K562 (cell line): ENCODE data around the gene NR3C1. TPM values are rescaled to one million over a fixed set of nuclear protein-coding genes. Genes with fewer than 3 reads are reported as not detected.

Experiments used
- ATAC-seq: fragments of 200-7000 bp; cut with Tn5 transposase; 3 replicates; pipeline ENCODE4 v1.9.1; 2020; ENCODE audit warnings: moderate library complexity
- BruUV-seq: library from RNA; stranded (reverse); fragments of 400-500 nt; replicated peaks from 2 replicates; lab custom pipeline; 2021; lab: Mats Ljungman, UMichigan
- CTCF ChIA-PET: fragments of 300-600 bp; formaldehyde crosslinking; extraction: SDS; loops from one replicate; lab custom pipeline; 2021; ENCODE audit warnings: low intra/inter-chr PET ratio; lab: Yijun Ruan, JAX
- POLR2A ChIA-PET: fragments of 300-600, 350-650 bp; sonication (Branson Sonifier 250); formaldehyde crosslinking; extraction: SDS; loops from one replicate; lab custom pipeline; 2021; ENCODE audit warnings: antibody characterized with exemption, inconsistent platforms; lab: Yijun Ruan, JAX
- DNase-seq, 4 experiments: peaks; one replicate each; pipeline versions ENCODE4 v3.0.0 to v3.0.0-alpha.2; 2011 to 2018; ENCODE audit warnings: low spot score in 3 of 4, mixed read lengths in 3 of 4; ENCODE audit errors: extremely low read depth in 1 of 4
- FAIRE-seq: peaks from 2 replicates; lab custom pipeline; 2011; peaks lifted over from hg19 to GRCh38; lab: Jason Lieb, UNC
- H2AFZ ChIP-seq: 2 replicates; pipeline ENCODE4 v1.6.0; 2011; ENCODE audit warnings: low read depth, low read length, control low read depth, inconsistent platforms
- H3K27ac ChIP-seq: fragments of 200-600 bp; 3 replicates; pipeline ENCODE4 v1.8.0; 2011; ENCODE audit warnings: low read depth, mild to moderate bottlenecking, control low read depth, inconsistent platforms, low read length, moderate library complexity, mixed read lengths; ENCODE audit errors: extremely low read depth
- H3K27me3 ChIP-seq, 2 experiments: fragments of 300-600 bp in 1 of 2; 2 replicates in 1 of 2; 3 replicates in 1 of 2; pipeline versions ENCODE4 v1.6.0 to v1.8.0; 2011; ENCODE audit warnings: inconsistent platforms in 2 of 2, low read length in 2 of 2, mild to moderate bottlenecking in 1 of 2, mixed read lengths in 1 of 2, moderate library complexity in 1 of 2; ENCODE audit not compliant: control insufficient read depth in 2 of 2, insufficient read depth in 2 of 2
- H3K36me3 ChIP-seq: fragments of 300-600 bp; 3 replicates; pipeline ENCODE4 v1.8.0; 2011; ENCODE audit warnings: mild to moderate bottlenecking, low read length, inconsistent platforms; ENCODE audit not compliant: control insufficient read depth, insufficient read depth
- H3K4me1 ChIP-seq, 2 experiments: fragments of 200-600 bp in 1 of 2; replicated peaks in 1 of 2; 2 replicates in 1 of 2; 3 replicates in 1 of 2; pipeline versions ENCODE4 v1.5.1 to v1.8.0; 2011; ENCODE audit warnings: inconsistent platforms in 2 of 2, low read length in 2 of 2, mild to moderate bottlenecking in 1 of 2, mixed read lengths in 1 of 2, moderate library complexity in 1 of 2; ENCODE audit not compliant: control insufficient read depth in 2 of 2, insufficient read depth in 2 of 2
- H3K4me2 ChIP-seq: 2 replicates; pipeline ENCODE4 v1.6.1; 2011; ENCODE audit warnings: low read length, control low read depth, inconsistent platforms, mixed read lengths; ENCODE audit not compliant: insufficient read depth
- H3K4me3 ChIP-seq: fragments of 200-600 bp; sonication (generic), shearing (Covaris generic); 2 replicates; pipeline ENCODE4 v1.5.1; 2016; ENCODE audit warnings: control low read depth, inconsistent platforms
- H3K79me2 ChIP-seq: fragments of 200-600 bp; 3 replicates; pipeline ENCODE4 v1.8.0; 2011; ENCODE audit warnings: low read length, inconsistent platforms; ENCODE audit not compliant: control insufficient read depth, insufficient read depth
- H3K9ac ChIP-seq, 2 experiments: 2 replicates each; pipeline versions ENCODE4 v1.6.0 to v1.6.1; 2011; ENCODE audit warnings: low read depth in 2 of 2, low read length in 2 of 2, control low read depth in 1 of 2, inconsistent platforms in 1 of 2, mild to moderate bottlenecking in 1 of 2, mixed read lengths in 1 of 2; ENCODE audit not compliant: insufficient read depth in 1 of 2
- H3K9me1 ChIP-seq: one replicate; pipeline ENCODE4 v1.6.0; 2011; ENCODE audit warnings: inconsistent platforms, mild to moderate bottlenecking, low read length, moderate library complexity; ENCODE audit not compliant: control insufficient read depth, insufficient read depth
- H3K9me3 ChIP-seq: replicated peaks from 2 replicates; pipeline ENCODE4 v1.5.1; 2011; ENCODE audit warnings: low read depth, low read length, inconsistent platforms; ENCODE audit not compliant: control insufficient read depth, insufficient read depth
- H4K20me1 ChIP-seq: replicated peaks from 2 replicates; pipeline ENCODE4 v1.6.1; 2011; ENCODE audit warnings: low read length, inconsistent platforms, mixed read lengths; ENCODE audit not compliant: control insufficient read depth, insufficient read depth
- MEIS2 ChIP-seq: fragments of 450-650 bp; IDR thresholded peaks from 2 replicates; pipeline ENCODE4 v1.6.1; 2014; ENCODE audit warnings: mild to moderate bottlenecking; ENCODE audit not compliant: partially characterized antibody
- NR2C2 ChIP-seq, 2 experiments: fragments of 200-800 bp in 1 of 2; sonication (Bioruptor generic) in 1 of 2; sonication (generic) in 1 of 2; formaldehyde crosslinking in 1 of 2; IDR thresholded peaks; 2 replicates each; pipeline versions ENCODE4 v1.6.1 to v1.8.0; 2016 to 2022; ENCODE audit warnings: mild to moderate bottlenecking in 1 of 2, missing compliant biosample characterization in 1 of 2, missing genetic modification characterization in 1 of 2, missing genetic modification reagents in 1 of 2
- POLR3A ChIP-seq: IDR thresholded peaks from 2 replicates; pipeline ENCODE4 v1.6.1; 2011; ENCODE audit warnings: borderline replicate concordance, mild to moderate bottlenecking, moderate library complexity; ENCODE audit not compliant: insufficient read length, insufficient read depth; ENCODE audit errors: extremely low read depth
- RBFOX2 ChIP-seq: fragments of 200-400 bp; formaldehyde crosslinking; IDR thresholded peaks from 2 replicates; pipeline ENCODE4 v1.6.1; 2017; ENCODE audit warnings: low read depth, mild to moderate bottlenecking, low read length, moderate library complexity
- TCFL5 ChIP-seq: fragments of 250-450 bp; sonication (Bioruptor Pico); conservative IDR thresholded peaks from 2 replicates; pipeline ENCODE4 v1.6.1; 2021; ENCODE audit warnings: mild to moderate bottlenecking, moderate library complexity, matching md5 sums
- TFAM ChIP-seq: fragments of 250-450 bp; sonication (Bioruptor Pico); conservative IDR thresholded peaks from 2 replicates; pipeline ENCODE4 v1.5.0; 2021; ENCODE audit warnings: mild to moderate bottlenecking, moderate library complexity
- WGBS: fragments of 100-300 bp; shearing (Covaris generic); methylation state at CpG from one replicate; pipeline ENCODE4 v1.1.6; 2016; ENCODE audit warnings: low coverage, mixed read lengths; ENCODE audit not compliant: insufficient coverage; ENCODE audit errors: missing lambda C conversion rate; 5-methylcytosine and 5-hydroxymethylcytosine counted together
- in situ Hi-C: fragments of 300-500 bp; cut with MboI; formaldehyde crosslinking; loops from 4 replicates; pipeline ENCODE4 v1.15.0; 2018; ENCODE audit warnings: inconsistent platforms, mixed read lengths
- intact Hi-C: fragments of 100-400 bp; cut with micrococcal nuclease; formaldehyde crosslinking; loops from 2 replicates; pipeline ENCODE4 v1.14.2; 2022
- polyA plus RNA-seq, 8 experiments: library from polyadenylated mRNA; depleted of rRNA in 4 of 8; stranded (reverse) in 5 of 8; unstranded in 3 of 8; fragments of >200 nt; fragmentation: Nextera tagmentation in 2 of 8; fragmentation: Illumina TruSeq in 1 of 8; extraction: Ambion mirVana in 2 of 8; extraction: Trizol in 1 of 8; gene quantifications; 2 replicates each; pipeline versions ENCODE4 v1.2.1 to v1.2.3, GENCODE V29; 2011 to 2014; ENCODE audit warnings: inconsistent platforms in 1 of 8, missing spikeins in 1 of 8
- total RNA-seq, 7 experiments: library from RNA; depleted of rRNA in 6 of 7; stranded (reverse); fragments of >200 nt in 6 of 7; fragmentation: Illumina TruSeq in 2 of 7; extraction: Trizol in 2 of 7; gene quantifications; 2 replicates each; pipeline versions ENCODE4 v1.2.1 to v1.2.3, GENCODE V29; 2011 to 2021; ENCODE audit warnings: low replicate concordance in 1 of 7
- TF ChIP-seq, protein P1 (sequence below), 2 experiments: fragments of 450-650 bp; IDR thresholded peaks; 2 replicates each; pipeline ENCODE4 v1.6.1; 2018; ENCODE audit warnings: mild to moderate bottlenecking in 2 of 2, low read depth in 1 of 2; ENCODE audit not compliant: partially characterized antibody in 2 of 2
- TF ChIP-seq, protein P2 (sequence below): fragments of 250-450 bp; sonication (Bioruptor Pico); IDR thresholded peaks from 2 replicates; pipeline ENCODE4 v1.8.0; 2021; ENCODE audit warnings: moderate library complexity, mild to moderate bottlenecking, inconsistent platforms

Gene NR3C1
- total and polyA plus RNA-seq, 9 of the 15 experiments (the other 6 are each of a cell fraction or from before 2014, with no cell fraction given), result 8.2 to 36.0 (median 15.0) TPM

DNA sequence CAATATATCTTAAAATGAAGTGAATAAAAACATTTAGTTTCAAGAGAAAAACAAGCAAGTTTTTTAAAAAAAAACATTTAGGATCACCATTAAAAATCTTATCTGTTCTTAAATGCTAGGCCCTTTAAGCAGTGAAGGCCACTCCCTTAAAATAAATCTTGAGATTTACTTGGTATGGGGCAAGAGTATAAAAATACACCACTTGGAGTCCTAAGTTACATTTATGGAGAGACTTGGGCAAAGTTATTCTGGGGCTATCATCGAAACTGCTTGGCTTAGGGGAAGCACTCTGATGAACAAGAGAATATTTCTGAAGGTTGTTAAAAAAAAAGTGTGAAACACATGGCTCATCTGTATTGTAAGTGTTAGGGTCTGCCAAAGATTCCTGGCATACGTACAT is 97.4 kb downstream of the NR3C1 start (continued):
- TF ChIP-seq, protein P1, sequence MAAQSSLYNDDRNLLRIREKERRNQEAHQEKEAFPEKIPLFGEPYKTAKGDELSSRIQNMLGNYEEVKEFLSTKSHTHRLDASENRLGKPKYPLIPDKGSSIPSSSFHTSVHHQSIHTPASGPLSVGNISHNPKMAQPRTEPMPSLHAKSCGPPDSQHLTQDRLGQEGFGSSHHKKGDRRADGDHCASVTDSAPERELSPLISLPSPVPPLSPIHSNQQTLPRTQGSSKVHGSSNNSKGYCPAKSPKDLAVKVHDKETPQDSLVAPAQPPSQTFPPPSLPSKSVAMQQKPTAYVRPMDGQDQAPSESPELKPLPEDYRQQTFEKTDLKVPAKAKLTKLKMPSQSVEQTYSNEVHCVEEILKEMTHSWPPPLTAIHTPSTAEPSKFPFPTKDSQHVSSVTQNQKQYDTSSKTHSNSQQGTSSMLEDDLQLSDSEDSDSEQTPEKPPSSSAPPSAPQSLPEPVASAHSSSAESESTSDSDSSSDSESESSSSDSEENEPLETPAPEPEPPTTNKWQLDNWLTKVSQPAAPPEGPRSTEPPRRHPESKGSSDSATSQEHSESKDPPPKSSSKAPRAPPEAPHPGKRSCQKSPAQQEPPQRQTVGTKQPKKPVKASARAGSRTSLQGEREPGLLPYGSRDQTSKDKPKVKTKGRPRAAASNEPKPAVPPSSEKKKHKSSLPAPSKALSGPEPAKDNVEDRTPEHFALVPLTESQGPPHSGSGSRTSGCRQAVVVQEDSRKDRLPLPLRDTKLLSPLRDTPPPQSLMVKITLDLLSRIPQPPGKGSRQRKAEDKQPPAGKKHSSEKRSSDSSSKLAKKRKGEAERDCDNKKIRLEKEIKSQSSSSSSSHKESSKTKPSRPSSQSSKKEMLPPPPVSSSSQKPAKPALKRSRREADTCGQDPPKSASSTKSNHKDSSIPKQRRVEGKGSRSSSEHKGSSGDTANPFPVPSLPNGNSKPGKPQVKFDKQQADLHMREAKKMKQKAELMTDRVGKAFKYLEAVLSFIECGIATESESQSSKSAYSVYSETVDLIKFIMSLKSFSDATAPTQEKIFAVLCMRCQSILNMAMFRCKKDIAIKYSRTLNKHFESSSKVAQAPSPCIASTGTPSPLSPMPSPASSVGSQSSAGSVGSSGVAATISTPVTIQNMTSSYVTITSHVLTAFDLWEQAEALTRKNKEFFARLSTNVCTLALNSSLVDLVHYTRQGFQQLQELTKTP (IDR thresholded peaks at IDR 0.05; ENCODE audit: low read depth in 1 of 2, partially characterized antibody in 2 of 2), result no peak
- no peak for TF ChIP-seq TFAM (CRISPR knock-in tag)
- TF ChIP-seq NR2C2 (CRISPR knock-in tag; IDR thresholded peaks at IDR 0.05), result no peak
- TF ChIP-seq NR2C2 (tag; IDR thresholded peaks at IDR 0.05), result no peak
- no peak for TF ChIP-seq RBFOX2

DNA sequence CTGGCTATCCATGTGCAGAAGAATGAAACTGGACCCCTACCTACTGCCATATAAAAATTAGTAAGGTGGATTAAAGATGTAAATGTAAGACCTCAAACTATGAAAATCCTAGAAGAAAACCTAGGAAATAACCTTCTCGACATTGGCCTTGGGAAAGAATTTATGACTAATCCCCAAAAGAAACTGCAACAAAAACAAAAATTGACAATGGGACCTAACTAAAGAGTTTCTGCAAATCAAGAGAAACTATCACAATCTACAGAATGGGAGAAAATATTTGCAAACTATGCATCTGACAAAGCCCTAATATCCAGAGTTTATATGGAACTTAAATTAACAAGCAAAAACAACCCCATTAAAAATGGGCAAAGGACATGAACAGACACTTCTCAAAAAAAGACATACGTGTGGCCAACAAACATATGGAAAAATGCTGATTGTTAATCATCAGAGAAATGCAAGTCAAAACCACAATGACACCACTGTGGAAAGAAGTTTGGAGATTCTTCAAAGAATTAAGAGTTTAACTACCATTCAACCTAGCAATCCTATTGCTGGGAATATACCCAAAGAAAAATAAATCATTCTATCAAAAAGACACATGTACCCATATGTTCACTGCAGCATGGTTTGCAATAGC is 98.5 kb downstream of the NR3C1 start:
- Histone ChIP-seq H3K4me2 (no peak overlapping the region), H3K9me1 (no peaks in the 10 kb centered on the region), H3K4me1 (no peaks in the 10 kb centered on the region), H3K27ac (no peak overlapping the region), H2AFZ (no peak overlapping the region), H3K79me2 (no peaks in the 10 kb centered on the region), H3K4me3 (no peak overlapping the region), H3K9ac (no peak overlapping the region), H3K9me3 (no peaks in the 10 kb centered on the region), H4K20me1 (no peaks in the 10 kb centered on the region), H3K36me3 (peaks cover 39% of the 10 kb centered on the region; the same call in 2 of the 3 replicates), H3K27me3 (no peaks in the 10 kb centered on the region)
- POLR2A ChIA-PET, result no interaction called here
- FAIRE-seq (no peak), ATAC-seq (no peak), DNase-seq (no peak)
- intact Hi-C loops (no loop called here), in situ Hi-C loops (no loop called here)
- WGBS, result 85% methylated on average over 2 of the region's 2 CpGs
- no TSS peak for BruUV-seq
- TF ChIP-seq, protein P2, sequence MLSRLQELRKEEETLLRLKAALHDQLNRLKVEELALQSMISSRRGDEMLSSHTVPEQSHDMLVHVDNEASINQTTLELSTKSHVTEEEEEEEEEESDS, result no peak
- TF ChIP-seq MEIS2, result no peak
- TF ChIP-seq POLR3A, result no peak
- TF ChIP-seq, protein P1 (IDR thresholded peaks at IDR 0.05; ENCODE audit: low read depth in 1 of 2, partially characterized antibody in 2 of 2), result peak in 1 of 2 experiments; percentile 96
- no peak for TF ChIP-seq TCFL5
- CTCF ChIA-PET, result no interaction called here
